NCI-H2107 treated with DMSO at 0.1 percent for 48 hours (cell line): ENCODE data around the gene RAMP2.
A peak's percentile ranks its signal among the peaks of the same experiment; 100 is the strongest.
"Not testable (repeated sequence)": the region's sequence is repeated elsewhere in the genome, so short reads cannot be mapped to it uniquely, and the experiment has no call there.

ENCODE experiments used
- DNase-seq: peaks from one replicate; lab custom pipeline; 2025; ENCODE audit not compliant: unreplicated experiment; lab: John Stamatoyannopoulos, UW

The RAMP2 gene

DNA sequence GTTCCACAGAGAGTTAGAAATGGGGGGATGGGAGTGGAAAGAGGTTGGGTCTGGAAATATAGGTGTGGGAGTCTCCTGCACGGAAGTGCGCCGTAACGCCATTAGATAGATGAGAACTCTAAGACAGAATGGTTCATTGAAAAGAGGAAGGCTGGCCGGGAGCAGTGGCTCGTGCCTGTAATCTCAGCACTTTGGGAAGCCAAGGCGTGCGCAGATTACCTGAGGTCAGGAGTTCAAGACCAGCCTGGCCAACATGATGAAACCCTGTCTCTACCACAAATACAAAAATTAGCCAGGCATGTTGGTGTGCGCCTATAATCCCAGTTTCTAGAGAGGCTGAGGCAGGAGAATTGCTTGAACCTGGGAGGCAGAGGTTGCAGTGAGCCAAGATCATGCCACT lies 7.0 kb downstream of the RAMP2 start:
- DNase-seq: not testable (repeated sequence)

DNA sequence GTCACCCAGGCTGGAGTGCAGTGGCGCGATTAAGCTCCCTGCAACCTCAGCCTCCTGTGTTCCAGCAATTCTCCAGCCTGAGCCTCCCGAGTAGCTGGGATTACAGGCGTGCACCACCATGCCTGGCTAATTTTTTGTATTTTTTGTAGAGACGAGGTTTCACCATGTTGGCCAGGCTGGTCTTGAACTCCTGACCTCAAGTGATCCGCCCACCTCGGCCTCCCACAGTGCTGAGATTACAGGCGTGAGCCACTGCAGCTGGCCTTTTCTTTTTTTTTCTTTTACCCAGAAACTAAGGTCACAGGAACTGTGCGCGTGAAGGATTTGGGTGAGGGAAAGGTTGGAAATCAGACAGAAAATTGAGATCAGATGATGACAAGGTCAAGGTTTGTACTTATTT lies 8.9 kb downstream of the RAMP2 start:
- not testable (repeated sequence) for DNase-seq

DNA sequence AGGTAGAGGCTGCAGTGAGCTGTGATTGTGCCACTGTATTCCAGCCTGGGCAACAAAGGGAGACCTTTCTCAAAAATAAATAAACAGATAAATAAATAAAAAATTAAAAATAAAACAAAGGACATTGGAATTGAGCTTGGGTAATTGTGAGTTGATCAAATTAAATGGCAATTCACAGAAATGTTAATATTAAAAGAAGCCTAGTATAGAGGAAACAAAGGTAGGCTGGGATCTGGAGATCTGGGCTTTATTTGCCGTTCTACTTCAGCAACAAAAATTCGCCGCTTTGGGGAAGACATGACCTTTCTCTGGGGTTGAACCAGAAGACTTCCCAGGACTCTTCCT lies 11.9 kb downstream of the RAMP2 start:
- no peak for DNase-seq

DNA sequence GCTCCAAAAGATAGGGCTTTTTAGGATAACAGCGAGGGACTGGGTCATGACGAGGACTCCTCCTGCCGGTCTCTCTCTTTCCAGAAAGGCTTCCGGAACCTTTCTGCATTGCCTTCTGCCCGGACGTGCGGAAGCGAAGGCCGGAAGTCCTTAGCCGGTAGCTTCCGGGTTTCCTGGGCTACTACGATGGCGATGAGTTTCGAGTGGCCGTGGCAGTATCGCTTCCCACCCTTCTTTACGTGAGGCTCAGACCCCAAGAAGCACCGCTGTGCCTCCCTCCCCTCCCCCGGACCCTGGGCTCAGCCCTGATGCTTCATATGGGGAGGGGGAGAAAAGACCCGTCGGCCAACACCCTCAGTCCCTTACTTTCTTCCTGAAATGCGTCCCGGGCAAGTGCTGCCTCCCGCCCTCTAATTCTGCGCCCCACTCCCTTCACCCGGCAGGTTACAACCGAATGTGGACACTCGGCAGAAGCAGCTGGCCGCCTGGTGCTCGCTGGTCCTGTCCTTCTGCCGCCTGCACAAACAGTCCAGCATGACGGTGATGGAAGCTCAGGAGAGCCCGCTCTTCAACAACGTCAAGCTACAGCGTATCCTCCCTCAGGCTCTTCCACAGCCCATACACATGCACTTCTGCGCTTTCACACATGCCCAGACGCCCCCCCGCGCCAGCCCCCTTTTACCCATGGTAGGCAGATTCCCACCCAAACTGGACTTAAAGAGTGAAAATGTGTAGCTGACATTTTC lies 12.4 kb downstream of the RAMP2 start, which contains the start of gene VPS25:
Gene VPS25 (plus strand): TSS at position 160 of the 746 bp plus-strand sequence. CDS start 27 bp downstream, at position 187.
- DNase-seq: peak; percentile 55

DNA sequence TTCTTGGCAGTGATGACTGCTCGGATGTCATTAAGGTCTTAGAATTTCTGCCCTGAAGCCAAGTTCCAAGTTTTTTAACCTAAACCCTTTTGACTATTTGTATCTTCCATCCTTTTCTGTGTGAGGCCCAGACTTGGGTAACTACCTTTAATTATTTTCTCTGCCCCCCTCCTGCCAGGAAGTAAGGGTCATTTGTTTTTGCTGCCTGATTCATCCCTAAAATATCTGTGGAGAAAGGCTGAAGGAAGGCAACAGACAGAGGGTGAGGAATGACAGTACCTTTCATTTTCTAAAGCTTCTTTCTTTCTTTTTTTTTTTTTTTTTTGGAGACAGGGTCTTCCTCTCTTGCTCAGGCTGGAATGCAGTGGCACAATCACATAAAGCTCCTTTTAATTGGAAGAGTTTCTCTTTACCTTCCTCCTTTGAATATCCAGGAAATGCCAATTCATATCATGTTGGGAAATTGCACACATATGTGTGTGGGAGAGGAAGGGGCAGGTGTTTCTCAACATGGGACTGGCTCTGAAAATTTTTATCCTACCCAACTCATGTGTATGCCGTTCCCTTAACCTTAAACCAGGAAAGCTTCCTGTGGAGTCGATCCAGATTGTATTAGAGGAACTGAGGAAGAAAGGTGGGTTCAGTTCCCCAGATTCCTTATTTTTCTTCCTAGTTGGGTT lies 13.2 kb downstream of the RAMP2 start:
- DNase-seq: no peak

DNA sequence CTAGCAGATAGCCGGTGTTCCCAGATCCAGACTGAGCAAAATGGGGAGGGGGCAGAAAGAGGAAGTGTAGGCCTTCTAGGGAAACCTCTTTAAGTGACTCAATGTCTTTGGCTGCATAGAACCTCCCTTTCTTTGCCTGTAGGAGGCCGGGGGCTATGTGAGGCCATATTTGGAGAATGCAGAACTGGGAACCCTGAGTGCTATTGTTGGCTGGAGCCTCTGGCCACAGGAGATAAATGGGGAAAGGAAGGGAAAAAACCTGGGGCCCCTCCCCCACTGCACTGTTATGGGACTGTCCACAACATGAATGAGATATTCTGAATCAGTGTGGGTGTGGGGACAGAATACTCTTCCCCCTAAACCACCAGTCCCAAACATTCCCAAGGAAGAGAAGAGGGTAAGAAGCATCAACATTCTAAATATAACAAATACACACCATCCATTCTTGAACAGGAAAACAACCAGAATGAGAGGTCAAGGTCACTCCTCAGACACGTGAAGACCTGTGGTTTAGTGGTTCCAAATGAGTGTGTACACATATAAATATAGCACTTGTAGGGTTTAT lies 14.6 kb downstream of the RAMP2 start:
- DNase-seq: no peak

DNA sequence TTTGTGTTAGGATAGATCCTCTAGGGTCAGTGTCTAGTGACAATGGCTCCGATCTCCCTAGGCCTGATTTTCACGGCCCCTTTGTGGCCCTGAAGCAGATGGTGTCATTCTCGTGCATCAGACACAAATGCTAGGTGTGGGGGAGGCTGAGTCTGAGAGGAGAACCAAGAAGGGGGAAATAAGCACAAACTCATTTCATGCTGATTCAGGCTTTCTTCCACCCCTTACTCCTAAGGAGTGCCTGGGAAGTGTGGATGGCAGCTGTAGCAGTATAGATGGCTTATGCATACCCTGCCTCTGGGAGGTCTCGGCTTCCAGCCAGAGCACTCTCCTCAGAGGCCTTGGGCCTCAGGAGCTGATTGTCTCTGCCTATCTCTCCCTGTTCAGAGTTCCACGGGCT lies 17.5 kb downstream of the RAMP2 start:
- no peak for DNase-seq

DNA sequence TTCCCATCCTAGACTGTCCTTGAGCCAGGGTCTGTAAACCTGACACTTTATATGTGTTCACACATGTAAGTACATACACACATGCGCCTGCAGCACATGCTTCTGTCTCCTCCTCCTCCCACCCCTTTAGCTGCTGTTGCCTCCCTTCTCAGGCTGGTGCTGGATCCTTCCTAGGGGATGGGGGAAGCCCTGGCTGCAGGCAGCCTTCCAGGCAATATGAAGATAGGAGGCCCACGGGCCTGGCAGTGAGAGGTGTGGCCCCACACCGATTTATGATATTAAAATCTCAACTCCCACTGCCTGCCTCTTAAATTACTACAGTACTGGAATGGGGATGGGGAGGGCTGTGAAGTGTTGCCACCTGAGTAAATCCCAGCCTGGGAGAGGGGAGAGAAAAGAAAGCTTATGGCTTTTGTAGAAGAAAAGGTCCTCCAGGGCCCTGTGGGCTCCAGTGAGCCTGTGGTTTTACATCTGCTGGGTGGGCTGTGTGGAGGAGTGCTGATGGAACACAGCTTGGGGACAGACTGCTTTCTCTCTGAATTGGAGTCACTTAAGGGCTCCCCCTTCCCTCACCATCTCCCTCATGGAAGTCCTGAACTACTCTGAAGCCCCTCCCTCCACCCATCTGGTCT lies 18.4 kb downstream of the RAMP2 start:
- no peak for DNase-seq

DNA sequence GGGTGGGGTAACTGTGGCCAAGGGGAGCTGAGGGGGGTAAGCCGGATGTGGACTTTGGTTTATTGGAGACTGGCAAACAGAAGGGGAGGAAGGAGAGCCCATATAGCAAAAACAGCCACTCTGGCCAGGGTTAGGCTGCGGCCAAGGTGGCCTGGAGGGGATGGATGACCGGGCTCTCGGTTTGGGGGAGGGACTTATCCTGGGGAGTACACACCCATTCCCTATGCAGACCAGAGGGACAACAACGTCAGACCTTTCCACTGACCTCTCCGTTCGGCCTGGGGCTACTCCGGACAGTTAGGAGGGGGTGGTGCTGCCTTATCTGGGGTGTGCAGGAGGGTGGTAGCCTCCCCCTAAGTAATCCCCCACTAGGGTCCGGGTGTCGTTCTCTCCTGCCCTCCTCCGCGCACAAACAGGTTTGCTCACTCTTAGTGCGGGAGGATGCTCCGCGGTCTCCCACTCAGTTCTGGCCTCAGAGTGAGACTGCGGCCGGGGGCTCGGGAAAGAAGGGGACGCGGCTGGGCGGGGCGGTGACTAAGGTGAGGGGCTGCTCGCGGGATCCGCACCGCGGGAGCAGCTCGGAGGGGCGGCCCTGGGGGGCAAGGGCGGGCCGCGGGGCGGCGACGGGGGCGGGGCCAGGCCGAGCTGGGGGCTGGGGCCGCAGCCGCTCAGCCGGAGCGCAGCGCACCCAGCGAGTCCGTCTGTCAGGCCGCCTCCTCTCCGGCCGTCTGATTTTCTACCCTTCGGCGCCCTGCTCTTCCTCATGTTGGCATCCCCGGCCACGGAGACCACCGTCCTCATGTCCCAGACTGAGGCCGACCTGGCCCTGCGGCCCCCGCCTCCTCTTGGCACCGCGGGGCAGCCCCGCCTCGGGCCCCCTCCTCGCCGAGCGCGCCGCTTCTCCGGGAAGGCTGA lies 19.2 kb downstream of the RAMP2 start, which contains the start of gene WNK4:
Gene WNK4 (plus strand): TSS at position 675 of the 915 bp plus-strand sequence. CDS start 89 bp downstream, at position 764.
- no peak for DNase-seq

DNA sequence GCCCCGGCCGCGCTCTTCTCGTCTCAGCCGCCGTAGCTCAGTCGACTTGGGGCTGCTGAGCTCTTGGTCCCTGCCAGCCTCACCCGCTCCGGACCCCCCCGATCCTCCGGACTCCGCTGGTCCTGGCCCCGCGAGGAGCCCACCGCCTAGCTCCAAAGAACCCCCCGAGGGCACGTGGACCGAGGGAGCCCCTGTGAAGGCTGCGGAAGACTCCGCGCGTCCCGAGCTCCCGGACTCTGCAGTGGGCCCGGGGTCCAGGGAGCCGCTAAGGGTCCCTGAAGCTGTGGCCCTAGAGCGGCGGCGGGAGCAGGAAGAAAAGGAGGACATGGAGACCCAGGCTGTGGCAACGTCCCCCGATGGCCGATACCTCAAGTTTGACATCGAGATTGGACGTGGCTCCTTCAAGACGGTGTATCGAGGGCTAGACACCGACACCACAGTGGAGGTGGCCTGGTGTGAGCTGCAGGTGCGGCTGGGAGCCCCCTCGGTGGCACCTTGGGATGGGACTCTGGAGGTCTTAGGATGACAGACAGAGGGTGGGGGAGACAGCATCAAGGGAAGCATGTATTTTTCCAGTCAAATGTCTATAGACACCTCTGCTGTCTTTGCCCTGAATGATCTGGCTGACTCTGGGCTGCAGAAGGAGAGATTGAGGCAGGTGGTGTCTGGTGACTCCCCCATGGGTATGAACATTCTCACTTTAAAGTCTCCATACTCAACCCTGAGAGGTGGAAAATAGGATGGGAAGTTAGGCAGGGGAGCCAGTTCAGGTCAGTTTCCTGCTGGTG lies 20.0 kb downstream of the RAMP2 start:
- no peak for DNase-seq

DNA sequence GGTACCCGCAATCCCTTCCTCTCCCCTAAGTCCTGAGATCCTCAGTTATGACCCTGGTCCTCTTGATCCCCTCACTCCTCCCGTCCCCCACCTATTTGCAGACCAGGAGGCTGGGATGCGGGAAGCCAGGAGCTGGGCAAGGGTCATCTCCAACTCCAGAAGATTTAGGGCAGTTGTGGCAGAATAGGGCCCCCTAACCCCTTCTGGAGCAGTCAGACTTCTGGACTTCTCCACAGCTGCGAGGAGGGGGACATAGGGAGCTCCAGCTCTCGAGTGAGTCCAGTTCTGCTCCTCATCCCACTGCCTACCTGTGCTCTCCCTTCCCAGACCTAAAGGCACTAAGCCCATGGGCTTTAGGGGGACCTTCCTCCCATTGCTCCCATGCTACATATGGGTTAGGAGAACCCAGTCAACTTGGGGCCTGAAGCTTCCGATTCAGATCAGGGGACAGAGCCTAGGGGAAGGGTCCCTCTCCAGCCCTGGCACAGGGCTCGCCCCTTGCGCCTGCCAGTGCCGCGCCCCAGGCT lies 20.7 kb downstream of the RAMP2 start:
- DNase-seq: no peak

DNA sequence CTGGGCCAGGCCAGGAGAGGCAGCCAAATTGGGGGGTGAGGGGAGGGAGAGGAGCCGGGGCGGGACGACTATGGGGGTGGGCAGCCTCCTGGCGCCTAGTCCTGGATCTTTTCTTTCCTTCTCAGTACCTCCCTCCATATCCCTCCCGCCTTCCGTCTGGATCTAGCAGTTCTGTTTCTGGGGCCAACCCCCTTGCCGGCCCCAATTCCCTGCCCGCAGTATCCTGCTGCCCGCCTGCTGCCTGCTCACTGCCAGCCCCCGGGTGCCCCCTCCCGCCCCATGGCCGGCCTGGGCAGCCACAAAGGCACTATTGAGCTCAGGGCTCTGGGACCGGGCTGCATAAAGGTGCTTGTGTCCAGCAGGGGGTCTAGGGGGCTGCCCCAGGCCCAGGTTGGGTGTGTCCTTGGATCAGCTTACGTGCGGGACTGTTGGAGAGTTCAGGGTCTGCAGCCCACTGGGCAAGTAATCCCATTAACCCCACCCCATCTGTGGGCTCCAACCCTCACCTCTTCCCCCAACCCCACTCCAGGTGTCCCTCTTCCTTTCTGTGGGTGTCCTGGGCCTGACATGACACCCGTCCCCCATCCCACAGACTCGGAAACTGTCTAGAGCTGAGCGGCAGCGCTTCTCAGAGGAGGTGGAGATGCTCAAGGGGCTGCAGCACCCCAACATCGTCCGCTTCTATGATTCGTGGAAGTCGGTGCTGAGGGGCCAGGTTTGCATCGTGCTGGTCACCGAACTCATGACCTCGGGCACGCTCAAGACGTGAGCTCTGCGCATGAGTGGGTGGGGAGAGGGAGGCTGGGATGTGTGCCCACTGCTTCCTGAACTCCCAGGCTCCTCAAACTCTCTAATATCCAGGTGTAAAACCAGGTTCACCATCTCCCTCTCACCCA lies 21.4 kb downstream of the RAMP2 start:
- no peak for DNase-seq

DNA sequence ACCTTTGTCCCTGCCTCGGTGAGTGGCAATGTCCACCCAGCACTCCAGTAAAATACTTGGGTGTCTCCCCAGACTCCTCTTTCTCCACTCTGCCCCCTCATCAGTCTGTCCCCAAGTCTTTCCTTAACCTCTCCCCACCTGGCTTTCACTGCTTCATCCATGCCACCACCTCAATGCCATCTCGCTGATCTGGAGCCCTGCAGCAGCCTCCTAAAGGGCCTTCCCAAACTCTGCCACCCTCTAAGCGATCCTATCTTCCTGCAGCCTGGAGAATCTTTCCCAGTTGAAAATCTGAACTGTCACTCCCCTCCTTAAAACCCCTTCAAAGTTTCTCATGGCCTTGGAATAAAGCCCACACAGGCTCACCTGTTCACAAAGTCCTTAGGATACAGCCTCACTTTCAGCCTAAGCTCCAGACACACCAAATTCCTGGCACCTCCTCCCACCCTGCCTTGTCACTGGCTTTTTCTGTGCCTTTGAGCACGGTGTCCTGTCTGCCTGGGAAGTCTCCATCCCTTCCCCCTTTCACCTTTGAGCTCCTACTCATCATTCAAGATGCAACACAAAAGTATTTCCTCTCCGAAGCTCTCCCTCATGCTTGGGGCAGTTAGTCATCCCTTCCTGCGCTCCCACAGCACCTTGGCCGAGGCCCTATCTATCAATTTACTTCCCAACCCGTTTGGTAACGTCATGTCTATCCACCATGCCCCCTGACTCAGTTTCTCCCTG lies 22.2 kb downstream of the RAMP2 start:
- no peak for DNase-seq

DNA sequence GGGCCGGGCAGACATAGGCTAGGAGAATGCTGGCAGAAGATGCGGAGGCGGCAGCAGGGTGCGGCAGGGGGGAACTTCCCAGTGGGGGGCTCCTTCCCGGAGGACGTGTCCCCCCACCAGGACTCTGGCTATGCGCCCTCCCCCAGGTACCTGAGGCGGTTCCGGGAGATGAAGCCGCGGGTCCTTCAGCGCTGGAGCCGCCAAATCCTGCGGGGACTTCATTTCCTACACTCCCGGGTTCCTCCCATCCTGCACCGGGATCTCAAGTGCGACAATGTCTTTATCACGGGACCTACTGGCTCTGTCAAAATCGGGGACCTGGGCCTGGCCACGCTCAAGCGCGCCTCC lies 22.7 kb downstream of the RAMP2 start:
- DNase-seq: no peak

DNA sequence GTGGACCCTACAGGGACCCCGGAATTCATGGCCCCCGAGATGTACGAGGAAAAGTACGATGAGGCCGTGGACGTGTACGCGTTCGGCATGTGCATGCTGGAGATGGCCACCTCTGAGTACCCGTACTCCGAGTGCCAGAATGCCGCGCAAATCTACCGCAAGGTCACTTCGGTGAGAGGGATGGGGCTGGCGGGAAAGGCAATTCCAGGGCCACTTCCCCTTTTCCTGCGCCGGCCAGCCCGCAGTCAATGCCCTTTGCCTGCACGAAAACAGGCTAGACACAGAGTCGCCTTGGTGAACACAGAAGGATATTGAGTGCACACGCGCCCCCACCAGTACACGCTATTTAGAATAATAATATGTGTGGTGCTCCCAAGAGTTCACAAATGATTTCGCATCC lies 23.4 kb downstream of the RAMP2 start:
- DNase-seq: no peak

DNA sequence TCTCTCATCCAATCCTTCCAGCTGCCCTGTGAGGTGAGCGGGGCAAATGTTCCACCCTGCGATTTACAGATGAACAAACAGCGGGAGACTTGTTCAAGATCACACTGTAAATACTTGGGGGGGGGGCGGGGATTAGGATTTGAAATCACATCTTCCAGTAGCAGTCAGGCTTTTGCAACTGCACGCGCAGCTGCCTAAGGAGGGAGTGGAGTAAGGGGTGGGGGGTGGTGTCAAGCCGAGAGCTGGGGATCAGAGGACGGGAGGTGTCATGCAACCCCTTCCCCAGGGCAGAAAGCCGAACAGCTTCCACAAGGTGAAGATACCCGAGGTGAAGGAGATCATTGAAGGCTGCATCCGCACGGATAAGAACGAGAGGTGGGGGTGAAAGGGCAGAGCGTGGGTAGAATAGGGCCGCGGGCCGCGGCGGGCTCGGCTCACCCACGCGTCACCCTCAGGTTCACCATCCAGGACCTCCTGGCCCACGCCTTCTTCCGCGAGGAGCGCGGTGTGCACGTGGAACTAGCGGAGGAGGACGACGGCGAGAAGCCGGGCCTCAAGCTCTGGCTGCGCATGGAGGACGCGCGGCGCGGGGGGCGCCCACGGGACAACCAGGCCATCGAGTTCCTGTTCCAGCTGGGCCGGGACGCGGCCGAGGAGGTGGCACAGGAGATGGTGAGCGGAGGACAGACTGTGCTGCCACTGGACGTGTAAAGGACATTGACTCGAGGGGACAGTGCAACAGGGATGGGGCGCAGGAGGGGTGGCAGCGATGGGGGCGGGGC lies 24.0 kb downstream of the RAMP2 start:
- no peak for DNase-seq

DNA sequence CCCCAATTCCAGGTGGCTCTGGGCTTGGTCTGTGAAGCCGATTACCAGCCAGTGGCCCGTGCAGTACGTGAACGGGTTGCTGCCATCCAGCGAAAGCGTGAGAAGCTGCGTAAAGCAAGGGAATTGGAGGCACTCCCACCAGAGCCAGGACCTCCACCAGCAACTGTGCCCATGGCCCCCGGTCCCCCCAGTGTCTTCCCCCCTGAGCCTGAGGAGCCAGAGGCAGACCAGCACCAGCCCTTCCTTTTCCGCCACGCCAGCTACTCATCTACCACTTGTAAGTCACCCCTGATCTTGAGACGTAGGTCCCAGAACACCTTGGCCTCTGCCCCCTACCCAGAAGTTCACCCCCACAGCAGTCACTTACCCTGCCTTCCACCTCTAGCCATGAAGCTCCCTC lies 26.2 kb downstream of the RAMP2 start:
- no peak for DNase-seq
